Measurements from ENCODE around the gene PEAK1.

Gene PEAK1

DNA sequence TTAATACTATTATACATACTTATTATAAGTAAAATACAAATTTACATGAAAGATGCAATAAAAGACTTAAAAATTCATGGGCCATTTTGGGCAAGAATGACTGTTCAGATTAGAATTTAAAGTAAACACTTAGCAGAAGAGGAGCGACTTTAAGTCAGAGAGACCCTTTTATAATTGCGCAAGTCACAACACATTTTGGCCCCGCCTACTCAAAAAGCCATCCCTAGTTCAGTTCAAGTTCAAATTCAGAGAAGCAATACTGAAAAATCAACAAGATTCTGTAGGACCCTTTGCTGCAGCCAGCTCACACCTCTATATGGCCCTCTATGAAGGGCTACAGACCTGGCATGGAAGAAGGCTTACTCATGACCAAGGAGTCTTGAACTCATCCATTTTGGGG, 64.6 kb downstream of the PEAK1 start:
- DNase-seq (ENCODE audit: low spot score), result no peak

DNA sequence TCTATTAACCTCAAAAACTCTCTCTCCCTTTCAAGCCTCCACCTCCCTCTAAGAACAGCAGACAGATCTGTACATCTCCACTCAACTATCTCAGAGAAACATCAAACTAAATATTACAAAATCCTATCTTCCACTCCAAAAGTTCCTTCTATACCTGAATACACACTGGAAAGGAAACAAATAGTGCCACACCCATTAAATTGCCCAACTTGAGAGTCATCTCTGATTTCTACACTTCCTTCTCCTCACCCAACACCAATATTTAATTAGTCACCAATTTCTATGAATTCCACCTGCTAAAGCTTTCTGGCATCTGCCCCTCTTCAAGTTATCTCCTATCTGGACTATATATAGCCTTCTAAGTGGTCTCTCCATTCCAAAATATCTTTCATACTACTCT, 65.8 kb downstream of the PEAK1 start:
- no peak for DNase-seq (ENCODE audit: low spot score)

GRCh38 chr15:77352887-77353286, 67.0 kb downstream of the PEAK1 start:
- no peak for DNase-seq (ENCODE audit: low spot score)

- DNase-seq (ENCODE audit: low spot score), result no peak
Observed at GRCh38 chr15:77350792-77351191, 69.1 kb downstream of the PEAK1 start.

GRCh38 chr15:77349666-77350065, 70.2 kb downstream of the PEAK1 start:
- no peak for DNase-seq (ENCODE audit: low spot score)

DNA sequence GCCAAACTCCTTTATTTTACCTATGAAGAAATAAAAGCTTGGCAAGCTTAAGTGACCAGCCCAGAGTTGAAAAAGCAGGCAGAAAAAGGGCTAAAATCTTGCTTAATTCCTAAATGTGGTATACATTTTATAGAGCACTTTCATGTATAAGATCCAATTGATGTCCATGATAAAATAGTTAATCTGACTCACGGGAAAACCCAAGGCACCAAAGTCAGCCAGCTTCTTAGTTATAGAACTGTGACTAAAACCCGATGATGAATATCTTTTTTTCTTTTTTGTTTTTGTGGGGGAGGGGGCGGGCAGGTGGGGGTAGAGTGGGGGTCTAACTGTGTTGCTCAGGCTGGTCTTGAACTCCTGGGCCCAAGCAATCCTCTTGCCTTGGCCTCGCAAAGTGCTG, 71.4 kb downstream of the PEAK1 start:
- DNase-seq (ENCODE audit: low spot score), result no peak

DNA sequence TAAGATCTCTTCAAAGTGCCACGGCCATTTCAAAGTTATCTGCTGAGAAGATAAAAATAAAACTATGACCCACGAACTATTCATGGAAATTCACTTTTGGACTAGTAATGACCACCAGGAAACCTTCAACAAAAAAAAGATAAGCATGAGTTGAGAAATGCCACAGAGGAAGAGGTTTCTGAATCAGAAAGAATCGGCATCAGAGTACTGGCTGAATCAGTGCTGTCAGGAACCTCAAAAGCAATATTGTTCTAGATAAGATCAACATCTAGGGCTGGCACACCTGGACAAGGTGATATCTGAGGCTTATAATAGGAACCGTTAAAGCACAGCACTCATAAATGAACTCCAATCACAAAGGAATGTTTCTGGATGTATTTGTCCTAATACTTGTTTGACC, 72.7 kb downstream of the PEAK1 start:
- no peak for DNase-seq (ENCODE audit: low spot score)

DNA sequence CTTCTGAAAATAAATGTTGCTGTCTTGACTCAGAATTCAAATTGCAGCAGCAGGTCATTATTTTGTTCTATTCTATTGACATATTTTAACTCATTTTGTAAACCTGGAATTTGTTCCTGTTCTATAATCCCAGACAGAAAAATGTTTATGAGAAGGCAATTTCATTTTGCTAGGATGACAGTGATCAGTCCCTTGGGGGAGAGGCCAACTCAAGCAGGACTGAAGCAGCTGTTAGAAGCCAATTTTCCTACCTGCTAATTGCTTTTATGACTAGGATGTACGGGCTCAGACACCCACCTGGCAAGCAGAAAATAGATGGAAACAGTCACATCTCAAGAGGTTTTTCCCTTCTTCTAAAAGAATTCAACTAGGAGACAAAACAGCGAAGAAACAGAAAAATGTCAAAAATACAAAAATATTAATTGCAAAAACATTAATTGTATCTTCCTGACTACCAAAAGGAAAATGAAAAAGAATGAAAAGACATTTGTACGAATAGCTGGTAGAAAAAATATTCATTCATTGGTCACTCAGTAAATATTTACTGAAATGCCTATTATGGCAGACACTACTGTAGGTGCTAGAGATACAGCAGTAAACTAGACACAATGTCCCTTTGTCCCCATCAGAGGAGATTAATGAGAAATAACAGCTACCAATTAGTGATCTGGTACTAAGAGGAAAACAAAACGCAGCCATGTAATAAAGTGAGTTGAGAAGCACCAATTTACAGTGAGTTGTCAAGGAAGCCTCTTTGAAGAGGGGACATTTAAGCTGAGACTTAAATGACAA, 73.5 kb downstream of the PEAK1 start:
- DNase-seq (ENCODE audit: low spot score), result no peak

GRCh38 chr15:77342807-77343206, 77.1 kb downstream of the PEAK1 start:
- DNase-seq (ENCODE audit: low spot score), result no peak

DNA sequence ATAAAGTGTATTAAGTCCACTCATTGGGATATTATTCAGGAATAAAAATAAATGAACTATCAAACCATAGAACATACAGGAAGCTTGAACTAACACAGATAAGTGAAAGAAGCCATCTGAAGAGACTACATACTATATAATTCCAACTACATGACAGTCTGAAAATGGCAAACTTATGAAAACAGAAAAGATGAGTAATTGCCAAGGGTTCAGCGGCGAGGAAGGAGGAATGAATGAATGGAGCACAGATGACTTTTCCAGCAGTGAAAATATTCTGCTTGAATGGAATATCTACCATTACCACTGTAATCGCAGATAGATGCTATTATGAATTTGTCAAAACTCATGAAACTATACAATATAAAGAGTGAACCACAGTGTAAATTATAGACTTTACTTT, 79.7 kb downstream of the PEAK1 start:
- no peak for DNase-seq (ENCODE audit: low spot score)

- DNase-seq (ENCODE audit: low spot score), result no peak
Observed at GRCh38 chr15:77336006-77336405, 83.9 kb downstream of the PEAK1 start.

GRCh38 chr15:77335298-77335697, 84.6 kb downstream of the PEAK1 start:
- no peak for DNase-seq (ENCODE audit: low spot score)

DNA sequence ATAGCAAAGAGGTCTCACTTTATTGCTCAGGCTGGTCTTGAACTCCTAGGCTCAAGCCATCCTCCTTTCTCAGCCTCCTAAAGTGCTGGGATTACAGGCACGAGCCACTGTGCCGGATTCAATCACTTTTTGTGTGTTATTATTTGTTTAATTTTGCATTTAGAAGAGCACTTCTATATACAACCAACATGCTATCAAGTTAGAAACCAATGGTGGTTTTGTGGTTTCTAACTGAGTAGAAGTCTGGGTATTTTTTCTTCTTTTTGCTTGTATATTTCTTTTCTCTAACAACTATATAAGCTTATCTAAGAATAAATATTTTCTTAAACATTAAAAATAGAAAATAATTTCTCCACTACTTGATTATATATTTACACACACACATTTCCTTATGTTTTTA, 86.7 kb downstream of the PEAK1 start:
- DNase-seq (ENCODE audit: low spot score), result no peak

- no peak for DNase-seq (ENCODE audit: low spot score)
Observed at GRCh38 chr15:77329202-77329601, 90.7 kb downstream of the PEAK1 start.

DNA sequence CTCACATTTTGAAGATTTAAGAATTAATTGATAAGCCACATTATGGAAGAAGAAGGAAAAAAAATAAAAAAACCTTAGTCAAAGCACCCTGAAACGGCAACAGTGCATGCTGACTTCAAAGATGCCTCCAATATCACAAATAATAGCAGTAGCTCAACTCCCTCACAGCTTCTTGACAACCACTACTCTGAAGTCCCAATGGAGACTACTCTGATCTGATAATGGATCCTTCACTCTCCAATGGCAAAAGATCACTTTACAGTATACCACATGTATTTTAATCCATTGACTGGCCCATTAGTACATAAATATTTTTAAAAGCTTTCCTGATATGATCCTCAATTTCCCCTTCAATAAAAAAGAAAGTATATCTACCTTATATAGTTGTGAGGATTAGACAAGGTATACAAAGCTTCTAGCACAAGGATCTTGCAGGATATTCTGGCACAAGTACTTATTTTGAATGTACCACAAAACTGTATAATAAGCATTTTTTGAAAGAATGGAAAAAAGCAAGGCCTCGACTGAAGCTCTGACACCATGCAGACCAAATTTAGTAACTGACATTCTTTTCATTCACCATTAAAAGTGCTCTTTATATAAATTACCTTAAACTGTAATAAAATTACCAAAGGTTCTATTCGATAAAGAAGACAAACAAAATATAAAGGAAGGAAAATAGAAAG, 91.9 kb downstream of the PEAK1 start:
- DNase-seq (ENCODE audit: low spot score), result no peak

DNA sequence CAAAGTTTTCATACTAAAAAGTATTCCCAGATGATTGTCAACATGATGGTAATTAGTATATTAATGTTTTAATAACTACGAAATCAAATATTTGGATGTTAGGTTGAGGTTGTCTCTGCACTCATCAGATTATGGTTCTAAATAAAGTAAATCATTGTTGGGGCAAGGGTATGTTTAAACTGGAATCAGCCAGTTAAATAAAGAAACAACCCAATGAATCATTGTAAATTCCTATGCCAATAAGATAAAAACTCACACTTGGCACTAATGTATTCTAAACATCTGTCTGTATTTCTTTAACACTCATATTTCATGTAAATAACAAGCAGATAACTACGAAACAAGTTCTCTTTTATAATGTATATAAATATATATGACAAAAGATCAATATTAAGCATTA, 92.7 kb downstream of the PEAK1 start:
- no peak for DNase-seq (ENCODE audit: low spot score)

DNA sequence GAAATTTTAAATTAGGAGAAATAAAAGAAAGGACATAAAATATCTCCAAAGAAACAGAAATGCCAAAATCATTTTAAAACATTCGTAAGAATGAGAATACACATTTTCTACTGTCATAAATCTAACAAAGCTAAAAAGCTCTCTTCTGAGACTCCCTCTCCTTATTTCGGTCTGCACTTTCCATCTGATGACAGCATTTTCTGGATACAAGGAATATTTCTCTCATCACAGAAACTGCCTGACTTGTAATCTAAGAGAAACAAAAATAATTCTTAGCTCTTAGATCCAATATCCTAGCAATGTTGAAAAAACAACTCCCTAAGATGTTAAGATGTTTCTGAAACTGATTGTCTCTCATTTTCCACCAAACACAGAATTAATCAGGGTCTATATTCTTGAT, 93.5 kb downstream of the PEAK1 start:
- DNase-seq (ENCODE audit: low spot score), result no peak

DNA sequence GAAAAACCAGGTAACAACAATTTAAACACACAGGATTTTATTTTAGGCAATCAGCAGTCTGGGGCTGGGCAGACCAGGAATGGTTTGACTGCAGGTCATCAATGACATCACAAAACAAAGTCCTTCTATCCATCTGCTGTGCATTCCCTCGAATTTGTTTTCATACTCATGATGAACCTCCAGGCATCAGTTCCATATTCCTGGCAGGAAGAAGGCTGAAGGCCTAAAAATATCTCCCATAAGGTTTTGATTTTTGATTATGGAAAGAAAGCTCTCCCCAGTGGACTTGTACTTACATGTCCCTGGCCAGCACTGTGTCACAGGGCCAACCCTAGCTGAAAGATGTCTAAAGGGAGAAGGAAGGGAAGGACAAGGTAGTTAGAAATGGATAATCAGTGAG, 107.4 kb downstream of the PEAK1 start:
- no peak for DNase-seq (ENCODE audit: low spot score)

- no peak for DNase-seq (ENCODE audit: low spot score)
Observed at GRCh38 chr15:77311618-77312398, 108.1 kb downstream of the PEAK1 start.

DNA sequence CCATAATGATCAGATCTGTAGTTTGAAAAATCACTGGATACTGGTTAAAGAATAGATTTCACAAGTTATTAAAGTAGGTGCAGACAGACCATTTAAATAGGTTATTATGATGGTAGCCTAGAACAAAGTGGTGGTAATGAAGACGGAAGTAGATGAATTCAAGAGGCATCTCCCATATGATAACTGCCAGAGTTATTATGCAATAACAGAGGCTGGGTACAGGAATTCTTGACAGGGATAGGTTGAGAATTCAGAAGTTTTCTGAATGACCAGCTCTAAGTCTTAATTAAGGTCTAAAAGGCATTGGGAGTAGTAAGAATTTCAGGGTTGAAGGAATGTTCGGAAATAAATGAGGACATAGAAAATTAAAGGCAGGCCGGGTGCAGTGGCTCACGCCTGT, 108.9 kb downstream of the PEAK1 start:
- DNase-seq (ENCODE audit: low spot score), result no peak

DNA sequence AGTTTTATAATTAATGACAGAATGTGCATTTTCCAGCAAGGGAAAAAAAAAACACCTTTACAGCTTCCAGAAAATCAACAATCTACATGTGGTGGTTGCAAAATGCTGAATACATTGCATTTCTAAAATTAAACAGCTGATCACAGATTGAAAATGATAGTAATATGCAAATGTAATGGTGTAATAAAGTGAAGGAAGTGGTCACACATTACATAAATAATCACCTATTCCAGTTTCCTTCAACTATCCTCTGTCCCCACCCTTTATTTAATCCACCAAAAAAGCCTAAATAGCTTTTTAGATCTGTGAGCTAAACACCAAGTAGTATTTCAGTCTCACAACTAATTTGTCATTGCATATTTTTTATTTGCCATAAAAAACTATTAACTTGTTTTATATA, 110.5 kb downstream of the PEAK1 start:
- no peak for DNase-seq (ENCODE audit: low spot score)

- no peak for DNase-seq (ENCODE audit: low spot score)
Observed at GRCh38 chr15:77305953-77306352, 114.0 kb downstream of the PEAK1 start.

GRCh38 chr15:77296773-77297337, 123.0 kb downstream of the PEAK1 start:
- DNase-seq (ENCODE audit: low spot score), result no peak
